ENCODE results near the gene APOO. TPM values are rescaled to one million over a fixed set of nuclear protein-coding genes. Genes with fewer than 3 reads are reported as not detected.

The APOO gene
- total RNA-seq, 1 experiment from 2014 or later: 95.3 TPM

GRCh38 chrX:23849241-23849640 is 58.5 kb downstream of the APOO start:
- Histone ChIP-seq H3K79me2 (ENCODE audit: insufficient read depth, low read length) (no peaks in the 10 kb centered on the region), H2AFZ (ENCODE audit: low read length) (no peak overlapping the region), H3T11ph (ENCODE audit: low read length) (no peak overlapping the region), H3K9me3 (ENCODE audit: control insufficient read depth, low read depth, low read length) (no peaks in the 10 kb centered on the region), H3K4ac (ENCODE audit: low read depth, low read length) (no peak overlapping the region), H3K27ac (ENCODE audit: insufficient read length, low read depth, low read length) (no peak overlapping the region), H3K9ac (ENCODE audit: extremely low read depth, insufficient read length, low read length) (no peak overlapping the region), H2BK12ac (ENCODE audit: insufficient read length, low read depth, low read length) (no peak overlapping the region), H2AK5ac (ENCODE audit: insufficient read length, low read length) (no peak overlapping the region), H3K23ac (ENCODE audit: insufficient read length, low read depth, low read length) (no peak overlapping the region), H3K14ac (ENCODE audit: insufficient read depth, low read length) (no peak overlapping the region), H2BK20ac (ENCODE audit: low read depth, low read length, poor library complexity, severe bottlenecking) (no peak overlapping the region), H4K8ac (replicated peaks; ENCODE audit: insufficient read length, low read depth, low read length) (no peak overlapping the region), H4K20me1 (ENCODE audit: control insufficient read depth, insufficient read depth, insufficient read length) (no peaks in the 10 kb centered on the region), H3K27me3 (ENCODE audit: insufficient read depth, low read length) (no peaks in the 10 kb centered on the region), H3K4me1 (ENCODE audit: insufficient read depth, low read length) (no peaks in the 10 kb centered on the region; the same call in 1 of the 2 replicates), H4K5ac (ENCODE audit: insufficient read length, low read depth, low read length) (no peak overlapping the region), H3K23me2 (ENCODE audit: insufficient read length, low read depth, low read length, poor library complexity, severe bottlenecking) (no peaks in the 10 kb centered on the region), H3K18ac (ENCODE audit: insufficient read length, low read depth, low read length) (no peak overlapping the region), H3K56ac (ENCODE audit: insufficient read length, low read depth, low read length) (no peak overlapping the region), H2BK5ac (ENCODE audit: insufficient read length, low read length) (no peak overlapping the region), H3K79me1 (ENCODE audit: insufficient read depth, low read depth, low read length, poor library complexity, severe bottlenecking) (no peaks in the 10 kb centered on the region), H2BK15ac (ENCODE audit: low read depth, low read length) (no peak overlapping the region), H3K4me2 (ENCODE audit: insufficient read depth, insufficient read length, low read length) (no peak overlapping the region), H4K91ac (ENCODE audit: insufficient read length, low read depth, low read length) (no peak overlapping the region), H2BK120ac (ENCODE audit: low read depth, low read length, poor library complexity, severe bottlenecking) (no peak overlapping the region)
- H3K4me3 Mint-ChIP-seq: no peak overlapping the region
- peaks cover 4 to 22% (median 19%) of the 10 kb centered on the region in 3 experiments; a peak in 5 of 7 replicates for H3K36me3 Mint-ChIP-seq (ENCODE audit: insufficient read depth in 1 of 3, low read depth in 3 of 3)
- WGBS (ENCODE audit: extremely low coverage, insufficient read length, low lambda C conversion rate): no CpG with 5 or more reads among the region's 5 CpGs
- peaks cover 10 to 16% of the 10 kb centered on the region in 2 experiments for H3K4me1 Mint-ChIP-seq
- no peak for TF ChIP-seq CTCF (conservative IDR thresholded peaks at IDR 0.05)
- no peak overlapping the region for H3K27ac Mint-ChIP-seq
- no peak for DNase-seq
- no peaks in the 10 kb centered on the region for H3K9me3 Mint-ChIP-seq
- no peaks in the 10 kb centered on the region for H3K27me3 Mint-ChIP-seq (ENCODE audit: low read depth)

Measured in H9 (cell line).